GM12872 (cell line): ENCODE results near the gene FOXJ3.

Experiments used
- TF ChIP-seq, protein P1 (sequence below): IDR thresholded peaks from 3 replicates; pipeline ENCODE4 v1.5.1; 2011; ENCODE audit warnings: low read depth, mild to moderate bottlenecking, low read length, moderate library complexity; ENCODE audit not compliant: insufficient read depth

Gene FOXJ3

DNA sequence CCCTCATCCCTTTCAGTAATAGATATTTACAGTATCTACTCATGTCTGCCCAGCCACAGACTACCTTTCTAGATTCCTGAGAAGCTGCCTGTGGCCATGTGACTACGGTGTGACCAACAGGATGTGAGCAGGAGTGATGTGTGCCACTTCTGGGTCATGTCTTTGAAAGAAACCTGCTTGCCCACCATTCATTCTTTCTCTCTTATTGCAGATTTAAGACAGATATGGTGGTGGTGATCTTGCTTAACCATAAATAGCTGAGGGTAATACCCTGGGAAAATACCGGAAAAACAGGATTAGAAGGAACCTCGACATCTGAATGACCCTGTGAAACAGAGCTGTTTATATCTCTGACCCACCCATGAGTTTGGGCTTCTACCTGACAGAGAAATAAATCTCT, 128.9 kb downstream of the FOXJ3 start:
- TF ChIP-seq, protein P1, sequence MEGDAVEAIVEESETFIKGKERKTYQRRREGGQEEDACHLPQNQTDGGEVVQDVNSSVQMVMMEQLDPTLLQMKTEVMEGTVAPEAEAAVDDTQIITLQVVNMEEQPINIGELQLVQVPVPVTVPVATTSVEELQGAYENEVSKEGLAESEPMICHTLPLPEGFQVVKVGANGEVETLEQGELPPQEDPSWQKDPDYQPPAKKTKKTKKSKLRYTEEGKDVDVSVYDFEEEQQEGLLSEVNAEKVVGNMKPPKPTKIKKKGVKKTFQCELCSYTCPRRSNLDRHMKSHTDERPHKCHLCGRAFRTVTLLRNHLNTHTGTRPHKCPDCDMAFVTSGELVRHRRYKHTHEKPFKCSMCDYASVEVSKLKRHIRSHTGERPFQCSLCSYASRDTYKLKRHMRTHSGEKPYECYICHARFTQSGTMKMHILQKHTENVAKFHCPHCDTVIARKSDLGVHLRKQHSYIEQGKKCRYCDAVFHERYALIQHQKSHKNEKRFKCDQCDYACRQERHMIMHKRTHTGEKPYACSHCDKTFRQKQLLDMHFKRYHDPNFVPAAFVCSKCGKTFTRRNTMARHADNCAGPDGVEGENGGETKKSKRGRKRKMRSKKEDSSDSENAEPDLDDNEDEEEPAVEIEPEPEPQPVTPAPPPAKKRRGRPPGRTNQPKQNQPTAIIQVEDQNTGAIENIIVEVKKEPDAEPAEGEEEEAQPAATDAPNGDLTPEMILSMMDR, result no peak

GRCh38 chr1:42201986-42202385, 133.0 kb downstream of the FOXJ3 start:
- TF ChIP-seq, protein P1, result no peak

DNA sequence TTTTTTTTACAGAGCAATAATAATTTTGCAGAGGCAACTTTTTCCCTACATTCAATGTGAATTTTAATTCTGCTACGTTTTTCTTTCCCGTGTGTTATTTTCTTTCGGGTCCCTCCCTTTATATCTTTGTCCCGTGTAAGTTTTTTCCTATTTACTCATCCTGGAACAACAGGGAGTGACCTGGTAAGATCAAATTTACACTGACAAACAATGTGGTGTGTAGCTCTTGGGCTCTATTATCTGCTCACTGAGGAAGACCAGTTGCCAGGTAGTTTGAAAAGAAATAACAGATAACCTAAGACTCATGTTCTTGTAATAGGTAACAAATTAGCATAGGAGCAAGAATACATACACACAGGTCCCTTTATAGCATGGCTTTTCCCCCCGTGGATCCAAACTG, 136.8 kb downstream of the FOXJ3 start:
- TF ChIP-seq, protein P1, result no peak

DNA sequence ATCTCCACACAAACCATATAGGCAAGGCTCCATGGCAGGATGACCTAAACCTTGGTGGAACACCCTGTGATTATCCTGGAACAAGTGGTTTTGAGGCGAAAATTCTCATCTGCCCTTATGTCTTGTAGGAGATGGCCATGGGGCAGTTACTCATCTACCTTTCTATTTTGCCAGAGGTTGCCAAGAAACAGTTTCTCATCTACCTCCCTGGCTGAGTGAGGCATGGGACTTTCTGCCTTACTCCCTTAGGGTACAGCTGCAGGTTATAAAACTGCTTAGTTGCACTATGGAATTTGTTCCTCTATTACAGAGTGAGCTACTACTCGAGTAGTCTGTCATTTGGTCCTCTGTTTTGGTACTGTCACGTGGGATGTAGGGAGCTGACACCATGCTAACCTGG, 139.2 kb downstream of the FOXJ3 start:
- TF ChIP-seq, protein P1, result no peak

DNA sequence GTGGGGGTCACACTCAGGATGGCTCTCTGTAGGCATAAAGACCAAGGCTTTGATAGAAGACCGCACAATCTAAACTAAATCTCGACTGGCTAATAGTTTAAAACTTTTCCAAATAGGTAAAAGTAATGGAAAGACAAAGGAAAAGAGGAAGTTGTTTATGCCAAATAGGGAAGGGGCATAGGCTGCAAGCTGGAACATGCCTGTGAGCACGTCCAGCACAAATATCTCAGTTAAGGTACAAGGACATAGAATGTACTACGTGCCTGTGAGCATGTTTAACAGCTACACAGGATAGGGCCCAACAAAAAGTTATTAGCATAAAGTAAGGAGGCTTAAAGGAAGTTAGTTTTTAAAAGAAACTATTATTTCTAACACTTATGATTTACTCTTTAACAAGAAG, 142.9 kb downstream of the FOXJ3 start:
- TF ChIP-seq, protein P1, result no peak

DNA sequence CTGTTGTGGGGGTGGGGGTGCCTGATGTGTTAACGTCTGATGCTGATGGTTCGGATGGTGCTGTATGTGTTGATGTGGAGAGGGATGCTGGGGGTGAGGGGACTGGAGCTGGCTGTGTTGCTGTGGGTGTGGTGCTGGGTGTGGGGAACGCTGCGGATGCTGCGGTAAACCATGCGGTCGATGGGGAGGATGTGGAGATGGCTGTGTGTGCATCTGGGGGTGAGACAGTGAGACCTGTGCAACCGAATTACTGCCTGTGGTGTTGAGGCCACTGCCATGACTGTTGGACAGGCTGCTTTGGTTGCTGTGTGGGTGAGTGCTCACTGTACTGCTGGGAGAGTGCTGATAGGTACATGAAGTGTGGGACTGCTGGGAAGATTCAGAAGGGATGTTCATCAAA, 143.7 kb downstream of the FOXJ3 start:
- TF ChIP-seq, protein P1, result no peak

GRCh38 chr1:42189931-42190853, 144.8 kb downstream of the FOXJ3 start:
- TF ChIP-seq, protein P1, result no peak
